H1 (cell line): ENCODE data around the gene FBN1. TPM values are rescaled to one million over a fixed set of nuclear protein-coding genes. Genes with fewer than 3 reads are reported as not detected.

ENCODE experiments used
- CTCF ChIA-PET: fragments of 300-600 bp; sonication (Branson Sonifier 250); formaldehyde crosslinking; loops from one replicate; lab custom pipeline; 2021; ENCODE audit not compliant: partially characterized antibody; lab: Charles Lee
- POLR2A ChIA-PET: fragments of 300-600 bp; sonication (Branson Sonifier 250); formaldehyde crosslinking; loops from one replicate; lab custom pipeline; 2021; ENCODE audit warnings: inconsistent platforms; ENCODE audit not compliant: partially characterized antibody; lab: Charles Lee
- DNase-seq, 2 experiments: peaks; one replicate each; pipeline versions ENCODE4 v3.0.0 to v3.0.0-alpha.2; 2010 to 2022; ENCODE audit warnings: low spot score in 2 of 2, low read depth in 1 of 2, mixed read lengths in 1 of 2
- FAIRE-seq: peaks from 2 replicates; lab custom pipeline; 2011; peaks lifted over from hg19 to GRCh38; lab: Jason Lieb, UNC
- H2AFZ ChIP-seq: 2 replicates; pipeline ENCODE4 v1.8.1; 2012; ENCODE audit warnings: low read length, inconsistent platforms
- H2AK5ac ChIP-seq: 2 replicates; pipeline ENCODE4 v1.6.1; 2013; ENCODE audit warnings: low read depth, low read length
- H2BK120ac ChIP-seq: replicated peaks from 2 replicates; pipeline ENCODE3; 2013; ENCODE audit warnings: low read depth, low read length, inconsistent platforms
- H2BK12ac ChIP-seq: 2 replicates; pipeline ENCODE4 v1.6.1; 2013; ENCODE audit warnings: low read depth, low read length
- H2BK15ac ChIP-seq: 2 replicates; pipeline ENCODE4 v1.6.1; 2013; ENCODE audit warnings: low read length
- H2BK20ac ChIP-seq: 2 replicates; pipeline ENCODE4 v1.6.1; 2013; ENCODE audit warnings: low read length
- H2BK5ac ChIP-seq: 2 replicates; pipeline ENCODE4 v1.6.1; 2013; ENCODE audit warnings: low read depth, low read length
- H3K14ac ChIP-seq: 2 replicates; pipeline ENCODE4 v1.6.1; 2013; ENCODE audit warnings: inconsistent platforms; ENCODE audit not compliant: insufficient read length
- H3K18ac ChIP-seq: 2 replicates; pipeline ENCODE4 v1.6.1; 2013; ENCODE audit warnings: low read length; ENCODE audit errors: extremely low read depth
- H3K23ac ChIP-seq: 2 replicates; pipeline ENCODE4 v1.6.1; 2013; ENCODE audit warnings: inconsistent platforms; ENCODE audit not compliant: insufficient read length
- H3K23me2 ChIP-seq: 2 replicates; pipeline ENCODE4 v1.6.1; 2013; ENCODE audit warnings: low read depth, low read length
- H3K27ac ChIP-seq: 2 replicates; pipeline ENCODE4 v1.6.1; 2011; ENCODE audit warnings: low read depth, low read length, inconsistent platforms
- H3K27me3 ChIP-seq, 4 experiments: replicated peaks in 1 of 4; 1 replicate in 1 of 4; 2 replicates in 3 of 4; pipeline versions ENCODE4 v1.6.1 to v1.8.1; 2011 to 2013; ENCODE audit warnings: low read length in 3 of 4, mild to moderate bottlenecking in 3 of 4, inconsistent platforms in 2 of 4, mixed read lengths in 2 of 4, moderate library complexity in 1 of 4; ENCODE audit not compliant: control insufficient read depth in 3 of 4, insufficient read depth in 3 of 4; ENCODE audit errors: extremely low read depth in 1 of 4
- H3K36me3 ChIP-seq, 4 experiments: 2 replicates each; pipeline versions ENCODE4 v1.6.1 to v1.8.1; 2011 to 2013; ENCODE audit warnings: mild to moderate bottlenecking in 4 of 4, low read length in 3 of 4, moderate library complexity in 2 of 4, control low read depth in 1 of 4, inconsistent platforms in 1 of 4; ENCODE audit not compliant: insufficient read depth in 4 of 4, control insufficient read depth in 2 of 4
- H3K4ac ChIP-seq: replicated peaks from 2 replicates; pipeline ENCODE3; 2013; ENCODE audit warnings: low read length, low read depth, mixed read lengths, inconsistent platforms; ENCODE audit not compliant: insufficient read length
- H3K4me1 ChIP-seq, 4 experiments: replicated peaks in 1 of 4; 1 replicate in 1 of 4; 2 replicates in 3 of 4; pipeline versions ENCODE4 v1.6.1 to v1.8.1; 2011 to 2013; ENCODE audit warnings: low read length in 3 of 4, inconsistent platforms in 2 of 4, mixed read lengths in 1 of 4; ENCODE audit not compliant: insufficient read depth in 4 of 4, control insufficient read depth in 3 of 4
- H3K4me2 ChIP-seq, 2 experiments: 2 replicates each; pipeline versions ENCODE4 v1.6.1 to v1.8.1; 2011 to 2013; ENCODE audit warnings: low read depth in 2 of 2, low read length in 2 of 2, control low read depth in 1 of 2, inconsistent platforms in 1 of 2, mild to moderate bottlenecking in 1 of 2; ENCODE audit not compliant: insufficient read depth in 1 of 2
- H3K4me3 ChIP-seq, 4 experiments: fragments of 200-600, 300-600 bp in 1 of 4; sonication (generic), shearing (Covaris generic), sonication (Bioruptor Twin) in 1 of 4; 2 replicates each; pipeline versions ENCODE4 v1.5.1 to v1.8.1; 2011 to 2016; ENCODE audit warnings: low read length in 4 of 4, low read depth in 3 of 4, control low read depth in 2 of 4, inconsistent platforms in 2 of 4, mild to moderate bottlenecking in 2 of 4, mixed read lengths in 1 of 4, moderate library complexity in 1 of 4; ENCODE audit not compliant: insufficient read depth in 2 of 4; ENCODE audit errors: extremely low read depth in 1 of 4
- H3K56ac ChIP-seq: replicated peaks from 2 replicates; pipeline ENCODE3; 2013; ENCODE audit warnings: low read depth, mild to moderate bottlenecking, mixed read lengths, low read length, inconsistent platforms; ENCODE audit not compliant: insufficient read length
- H3K79me1 ChIP-seq: 2 replicates; pipeline ENCODE4 v1.6.1; 2013; ENCODE audit warnings: low read depth, low read length, control low read depth
- H3K79me2 ChIP-seq, 2 experiments: 2 replicates each; pipeline versions ENCODE4 v1.6.1 to v1.8.1; 2012 to 2013; ENCODE audit warnings: low read length in 2 of 2, mild to moderate bottlenecking in 2 of 2, inconsistent platforms in 1 of 2; ENCODE audit not compliant: insufficient read depth in 2 of 2, control insufficient read depth in 1 of 2
- H3K9ac ChIP-seq, 4 experiments: replicated peaks in 1 of 4; 1 replicate in 1 of 4; 2 replicates in 3 of 4; pipeline versions ENCODE4 v1.6.1 to v1.8.1; 2011 to 2013; ENCODE audit warnings: low read depth in 3 of 4, low read length in 3 of 4, control low read depth in 2 of 4, mild to moderate bottlenecking in 2 of 4, moderate library complexity in 2 of 4, inconsistent platforms in 1 of 4; ENCODE audit errors: extremely low read depth in 1 of 4
- H3K9me3 ChIP-seq, 2 experiments: 2 replicates each; pipeline versions ENCODE4 v1.6.1 to v1.8.1; 2012 to 2013; ENCODE audit warnings: mild to moderate bottlenecking in 2 of 2, moderate library complexity in 2 of 2, control low read depth in 1 of 2, inconsistent platforms in 1 of 2, low read depth in 1 of 2, low read length in 1 of 2, mixed read lengths in 1 of 2; ENCODE audit not compliant: insufficient read depth in 2 of 2
- H4K20me1 ChIP-seq, 2 experiments: replicated peaks in 1 of 2; 2 replicates each; pipeline versions ENCODE3 to v1.8.1; 2011 to 2013; ENCODE audit warnings: inconsistent platforms in 2 of 2, low read length in 2 of 2, mild to moderate bottlenecking in 1 of 2; ENCODE audit not compliant: insufficient read depth in 2 of 2, control insufficient read depth in 1 of 2
- H4K5ac ChIP-seq: 2 replicates; pipeline ENCODE4 v1.6.1; 2013; ENCODE audit warnings: low read length, low read depth, mixed read lengths, inconsistent platforms; ENCODE audit not compliant: insufficient read length
- H4K8ac ChIP-seq: 2 replicates; pipeline ENCODE4 v1.8.0; 2013; ENCODE audit warnings: mild to moderate bottlenecking, moderate library complexity, low read length, inconsistent platforms; ENCODE audit not compliant: insufficient read depth; ENCODE audit errors: extremely low read depth
- H4K91ac ChIP-seq: replicated peaks from 2 replicates; pipeline ENCODE3; 2013; ENCODE audit warnings: low read length, mixed read lengths, inconsistent platforms; ENCODE audit not compliant: insufficient read length
- ASH2L ChIP-seq: fragments of 200-600, 300-600 bp; sonication (generic); IDR thresholded peaks from one replicate; pipeline ENCODE4 v1.7.1; 2017; ENCODE audit warnings: low read length
- ATF2 ChIP-seq: IDR thresholded peaks from 2 replicates; pipeline ENCODE4 v1.6.1; 2012; ENCODE audit warnings: low read length, inconsistent platforms
- ATF3 ChIP-seq: IDR thresholded peaks from 2 replicates; pipeline ENCODE4 v1.6.1; 2011; ENCODE audit warnings: low read depth, mild to moderate bottlenecking, low read length; ENCODE audit not compliant: insufficient read depth
- CHD1 ChIP-seq: IDR thresholded peaks from 2 replicates; pipeline ENCODE4 v1.6.1; 2012; ENCODE audit warnings: low read depth, low read length, improper control_type of control experiment
- MAFK ChIP-seq: IDR thresholded peaks from 2 replicates; pipeline ENCODE4 v1.6.1; 2012; ENCODE audit warnings: low read depth, mild to moderate bottlenecking, improper control_type of control experiment, low read length
- MAX ChIP-seq: IDR thresholded peaks from 2 replicates; pipeline ENCODE4 v1.6.1; 2012; ENCODE audit warnings: inconsistent platforms
- PHF8 ChIP-seq: fragments of 200-600 bp; sonication (generic); conservative IDR thresholded peaks from 2 replicates; pipeline ENCODE4 v1.7.1; 2012; ENCODE audit warnings: low read depth, mild to moderate bottlenecking, inconsistent platforms, low read length, moderate library complexity
- RBBP5 ChIP-seq: IDR thresholded peaks from 2 replicates; pipeline ENCODE4 v1.7.1; 2012; ENCODE audit warnings: low read depth, mild to moderate bottlenecking, inconsistent platforms, low read length, moderate library complexity, borderline replicate concordance
- RFX5 ChIP-seq: IDR thresholded peaks from 2 replicates; pipeline ENCODE4 v1.6.1; 2011; ENCODE audit warnings: low read depth, low read length, improper control_type of control experiment, borderline replicate concordance
- SP2 ChIP-seq: IDR thresholded peaks from 2 replicates; pipeline ENCODE4 v1.6.1; 2012; ENCODE audit warnings: mild to moderate bottlenecking, low read length, inconsistent platforms
- SRF ChIP-seq: IDR thresholded peaks from 2 replicates; pipeline ENCODE4 v1.6.1; 2011; ENCODE audit warnings: mild to moderate bottlenecking, low read depth, low read length, moderate library complexity
- WGBS, 2 experiments: shearing (Covaris generic) in 1 of 2; methylation state at CpG; one replicate each; pipeline versions ENCODE4 v1.1.6 to v1.1.7; 2013 to 2015; ENCODE audit warnings: low lambda C conversion rate in 2 of 2, mixed read lengths in 2 of 2, inconsistent platforms in 1 of 2, low coverage in 1 of 2, missing lambda C conversion rate in 1 of 2; ENCODE audit not compliant: insufficient replicate concordance in 2 of 2, insufficient coverage in 1 of 2, insufficient read length in 1 of 2; ENCODE audit errors: extremely low coverage in 1 of 2, missing lambda C conversion rate in 1 of 2; 5-methylcytosine and 5-hydroxymethylcytosine counted together
- polyA plus RNA-seq, 7 experiments: library from polyadenylated mRNA; depleted of rRNA in 3 of 7; stranded (reverse) in 5 of 7; unstranded in 2 of 7; fragments of >200 nt in 5 of 7; fragments of 200-250 nt in 2 of 7; gene quantifications; 1 replicate in 5 of 7; 2 replicates in 1 of 7; 4 replicates in 1 of 7; pipeline versions ENCODE4 v1.2.1 to v1.2.3, GENCODE V29; 2011 to 2013; ENCODE audit warnings: missing spikeins in 2 of 7, mixed read lengths in 2 of 7
- total RNA-seq: library from RNA; stranded (reverse); fragmentation: NEBNext Ultra II Directional; extraction: Animal tissue kit (Norgen Biotek cat#: 25700); gene quantifications from 2 replicates; pipeline ENCODE4 v1.2.1, GENCODE V29; 2021

FBN1 gene
- total and polyA plus RNA-seq, 2 of the 8 experiments (the other 6 are each of a cell fraction or from before 2014, with no cell fraction given), result 3.0 to 4.0 TPM

GRCh38 chr15:48423896-48424475, 221.5 kb downstream of the FBN1 start:
- Histone ChIP-seq H3K36me3 (no peaks in the 10 kb centered on the region), H2BK15ac (no peak overlapping the region), H3K27ac (no peak overlapping the region), H3K4me1 (peaks cover 2 to 7% (median 3%) of the 10 kb centered on the region in 4 experiments; a peak in 4 of 7 replicates), H3K79me1 (no peaks in the 10 kb centered on the region), H3K4me3 (no peak overlapping the region), H4K20me1 (no peaks in the 10 kb centered on the region), H3K18ac (no peak overlapping the region), H2AK5ac (no peak overlapping the region), H3K4me2 (no peak overlapping the region), H2BK5ac (no peak overlapping the region), H4K91ac (no peak overlapping the region), H3K4ac (no peak overlapping the region), H3K14ac (no peak overlapping the region), H3K56ac (no peak overlapping the region), H3K23me2 (no peaks in the 10 kb centered on the region), H4K5ac (no peak overlapping the region), H2BK120ac (no peak overlapping the region), H3K9me3 (no peaks in the 10 kb centered on the region), H2BK20ac (no peak overlapping the region), H3K23ac (no peak overlapping the region), H3K27me3 (no peaks in the 10 kb centered on the region), H3K79me2 (no peaks in the 10 kb centered on the region), H4K8ac (no peak overlapping the region), H2BK12ac (no peak overlapping the region), H2AFZ (no peak overlapping the region), H3K9ac (no peak overlapping the region)
- CTCF ChIA-PET, result interaction anchor here (0.9 to 6.4 kb wide), 5 partner anchors 17 to 296 kb away, joined by 3 to 44 read pairs (median 4); no protein-coding TSS in a partner anchor
- POLR2A ChIA-PET, result no interaction called here
- WGBS, 2 experiments, result 88% methylated on average over 2 of the region's 2 CpGs; no CpG with 5 or more reads in 1 of the 2 experiments
- FAIRE-seq (no peak), DNase-seq (no peak)
- no peak for TF ChIP-seq MAX
- no peak for TF ChIP-seq ASH2L
- no peak for TF ChIP-seq RBBP5
- no peak for TF ChIP-seq PHF8
- TF ChIP-seq MAFK, result no peak
- no peak for TF ChIP-seq ATF3
- TF ChIP-seq ATF2, result no peak
- TF ChIP-seq SRF, result no peak
- no peak for TF ChIP-seq RFX5
- no peak for TF ChIP-seq CHD1
- TF ChIP-seq SP2, result no peak
